Measurements from ENCODE around the gene ZRANB3. TPM values are rescaled to one million over a fixed set of nuclear protein-coding genes. Genes with fewer than 3 reads are reported as not detected.
"Not testable (repeated sequence)": the region's sequence is repeated elsewhere in the genome, so short reads cannot be mapped to it uniquely, and the experiment has no call there.

ZRANB3 gene
- total and polyA plus RNA-seq, 2 donors (not counting 3 experiments of a cell fraction or from before 2014, with no cell fraction given), result 2.2 to 6.0 TPM

DNA sequence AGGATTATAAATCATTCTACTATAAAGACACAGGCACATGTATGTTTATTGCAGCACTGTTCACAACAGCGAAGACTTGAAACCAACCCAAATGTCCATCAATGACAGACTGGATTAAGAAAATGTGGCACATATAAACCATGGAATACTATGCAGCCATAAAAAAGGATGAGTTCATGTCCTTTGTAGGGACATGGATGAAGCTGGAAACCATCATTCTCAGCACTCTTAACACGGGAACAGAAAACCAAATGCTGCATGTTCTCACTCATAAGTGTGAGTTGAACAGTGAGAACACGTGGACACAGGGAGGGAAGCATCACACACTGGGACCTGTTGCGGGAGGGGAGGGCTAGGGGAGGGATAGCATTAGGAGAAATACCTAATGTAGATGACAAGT lies 441.4 kb downstream of the ZRANB3 start:
- CTCF ChIA-PET; POLR2A ChIA-PET; dilution Hi-C loops (cut with MboI; ENCODE audit: extremely low pct_ligation_motif_present, low sequenced_read_pairs): not testable (repeated sequence)

More for the DNA sequence above, 441.4 kb downstream of the ZRANB3 start:
- H4K20me1 ChIP-seq (replicated peaks; ENCODE audit: control insufficient read depth, extremely low read depth, insufficient read depth, low read length); FAIRE-seq; H3K27me3 ChIP-seq (ENCODE audit: control insufficient read depth in 2 of 2, insufficient read depth in 2 of 2, low read length in 2 of 2); H3K9me1 ChIP-seq (replicated peaks; ENCODE audit: control insufficient read depth, extremely low read depth, insufficient read depth, low read length); BruUV-seq (replicated peaks); H3K4me3 ChIP-seq (replicated peaks in 1 of 3; ENCODE audit: insufficient read depth in 1 of 3, low read depth in 1 of 3, low read length in 3 of 3); H3K27ac ChIP-seq (ENCODE audit: insufficient read depth, low read depth, low read length); H3K9ac ChIP-seq (replicated peaks; ENCODE audit: extremely low read depth, insufficient read depth, low read length); H3K9me3 ChIP-seq (replicated peaks; ENCODE audit: control insufficient read depth, insufficient read depth, low read length); H2AFZ ChIP-seq (ENCODE audit: low read depth, low read length); intact Hi-C loops (cut with micrococcal nuclease); DNase-seq (ENCODE audit: low read depth, low spot score); H3K4me1 ChIP-seq (ENCODE audit: control insufficient read depth, extremely low read depth, insufficient read depth, low read length); H3K4me2 ChIP-seq (ENCODE audit: insufficient read depth, low read length): not testable (repeated sequence)
- peaks cover 37% of the 10 kb centered on the region for H3K79me2 ChIP-seq (ENCODE audit: control insufficient read depth, insufficient read depth, low read length)
- H3K36me3 ChIP-seq (ENCODE audit: control insufficient read depth in 2 of 2, extremely low read depth in 1 of 2, insufficient read depth in 2 of 2, low read length in 2 of 2), result peaks cover 2 to 13% of the 10 kb centered on the region in 2 experiments

Small RNA genes within 50 kb of the gene (small RNA-seq; reads per million reads assigned to genes)
- not detected for gene SNORA40B (ENCODE audit: insufficient read depth, insufficient read length, low read depth, low replicate concordance)

Other genes starting within 250 kb of the ZRANB3 start
- gene R3HDM1, start 266 bp upstream of the ZRANB3 start, total RNA-seq, result 36.2 and 36.6 TPM in 2 replicates
- gene R3HDM1, start 266 bp upstream of the ZRANB3 start, polyA plus RNA-seq, result 61.8 and 65.7 TPM in 2 replicates
- 103 and 108 TPM in 2 replicates for gene UBXN4, start 210.6 kb upstream of the ZRANB3 start, total RNA-seq
- gene UBXN4, start 210.6 kb upstream of the ZRANB3 start, polyA plus RNA-seq, result 31.3 and 40.8 TPM in 2 replicates

Measured in endothelial cell of umbilical vein (primary cell).